Liver (tissue), 9 donors: ENCODE results near the gene ATG16L1. TPM values are rescaled to one million over a fixed set of nuclear protein-coding genes. Genes with fewer than 3 reads are reported as not detected.

Experiments
- DNase-seq: peaks from one replicate; pipeline ENCODE4 v3.0.0-alpha.2; 2017; ENCODE audit warnings: low spot score
- H3K27ac ChIP-seq, 2 donors: one replicate each; pipeline ENCODE4 v1.7.0; 2013; ENCODE audit warnings: inconsistent platforms in 2 of 2, low read length in 2 of 2, control low read depth in 1 of 2, low read depth in 1 of 2, mild to moderate bottlenecking in 1 of 2
- H3K27me3 ChIP-seq, 4 donors: one replicate each; pipeline versions ENCODE4 v1.6.1 to v1.7.0; 2013; ENCODE audit warnings: low read length in 3 of 4, inconsistent platforms in 1 of 4, mild to moderate bottlenecking in 1 of 4, moderate library complexity in 1 of 4; ENCODE audit not compliant: control insufficient read depth in 4 of 4, insufficient read depth in 4 of 4
- H3K36me3 ChIP-seq, 4 donors: one replicate each; pipeline versions ENCODE4 v1.6.1 to v1.7.0; 2013; ENCODE audit warnings: low read length in 3 of 4, mild to moderate bottlenecking in 3 of 4, low read depth in 1 of 4, moderate library complexity in 1 of 4; ENCODE audit not compliant: control insufficient read depth in 4 of 4, insufficient read depth in 3 of 4
- H3K4me1 ChIP-seq, 4 donors: one replicate each; pipeline versions ENCODE4 v1.6.1 to v1.7.0; 2013; ENCODE audit warnings: low read length in 3 of 4, mild to moderate bottlenecking in 3 of 4, moderate library complexity in 1 of 4; ENCODE audit not compliant: control insufficient read depth in 4 of 4, insufficient read depth in 4 of 4
- H3K4me3 ChIP-seq, 3 donors: one replicate each; pipeline versions ENCODE4 v1.6.1 to v1.7.0; 2013; ENCODE audit warnings: low read length in 3 of 3, control low read depth in 1 of 3, low read depth in 1 of 3, mild to moderate bottlenecking in 1 of 3
- H3K9ac ChIP-seq, 2 donors: one replicate each; pipeline ENCODE4 v1.7.0; 2013; ENCODE audit warnings: low read length in 2 of 2, mild to moderate bottlenecking in 2 of 2, moderate library complexity in 2 of 2, control low read depth in 1 of 2, low read depth in 1 of 2
- H3K9me3 ChIP-seq, 4 donors: one replicate each; pipeline versions ENCODE4 v1.6.1 to v1.7.0; 2013; ENCODE audit warnings: low read length in 3 of 4; ENCODE audit not compliant: control insufficient read depth in 4 of 4
- ATF3 ChIP-seq: IDR thresholded peaks from 2 replicates; pipeline ENCODE4 v1.6.1; 2016; ENCODE audit warnings: antibody characterized with exemption
- CTCF ChIP-seq: fragments of 150-350 bp; IDR thresholded peaks from 2 replicates; pipeline ENCODE4 v1.5.1; 2017; ENCODE audit warnings: improper control_type of control experiment, low read depth, low read length; ENCODE audit not compliant: missing input control
- GABPA ChIP-seq, 2 donors: IDR thresholded peaks in 1 of 2; conservative IDR thresholded peaks in 1 of 2; 2 replicates each; pipeline ENCODE4 v1.6.1; 2016; ENCODE audit warnings: antibody characterized with exemption in 2 of 2, mild to moderate bottlenecking in 1 of 2, moderate library complexity in 1 of 2
- HNF4A ChIP-seq, 2 donors: conservative IDR thresholded peaks; 2 replicates each; pipeline ENCODE4 v1.6.1; 2016; ENCODE audit warnings: antibody characterized with exemption in 2 of 2, mild to moderate bottlenecking in 2 of 2
- JUND ChIP-seq, 2 donors: IDR thresholded peaks; 2 replicates each; pipeline ENCODE4 v1.6.1; 2016; ENCODE audit warnings: antibody characterized with exemption in 2 of 2
- NR2F2 ChIP-seq: IDR thresholded peaks from 2 replicates; pipeline ENCODE4 v1.6.1; 2016; ENCODE audit warnings: antibody characterized with exemption
- RAD21 ChIP-seq, 2 donors: IDR thresholded peaks; 2 replicates each; pipeline ENCODE4 v1.6.1; 2016; ENCODE audit warnings: antibody characterized with exemption in 2 of 2, mild to moderate bottlenecking in 2 of 2
- REST ChIP-seq: IDR thresholded peaks from 2 replicates; pipeline ENCODE4 v1.6.1; 2016; ENCODE audit warnings: antibody characterized with exemption, mild to moderate bottlenecking
- RXRA ChIP-seq, 2 donors: IDR thresholded peaks; 2 replicates each; pipeline ENCODE4 v1.6.1; 2017 to 2018; ENCODE audit warnings: antibody characterized with exemption in 2 of 2, mild to moderate bottlenecking in 1 of 2
- SP1 ChIP-seq: IDR thresholded peaks from 2 replicates; pipeline ENCODE4 v1.6.1; 2018; ENCODE audit warnings: antibody characterized with exemption, mild to moderate bottlenecking
- TAF1 ChIP-seq: conservative IDR thresholded peaks from 2 replicates; pipeline ENCODE4 v1.6.1; 2016; ENCODE audit warnings: antibody characterized with exemption, mild to moderate bottlenecking
- ZBTB33 ChIP-seq: IDR thresholded peaks from 2 replicates; pipeline ENCODE4 v1.6.1; 2016; ENCODE audit warnings: antibody characterized with exemption
- WGBS: extraction: QIAGEN DNeasy Blood & Tissue Kit; methylation state at CpG from one replicate; pipeline ENCODE4 v1.1.7; 2013; 5-methylcytosine and 5-hydroxymethylcytosine counted together
- polyA plus RNA-seq, 2 donors: library from polyadenylated mRNA; stranded (reverse) in 1 of 2; unstranded in 1 of 2; fragments of 200-250 nt in 1 of 2; fragments of >200 nt in 1 of 2; fragmentation: Nextera tagmentation in 1 of 2; extraction: Ambion mirVana in 1 of 2; gene quantifications; one replicate each; pipeline versions ENCODE4 v1.2.1 to v1.2.3, GENCODE V29; 2013 to 2015
- total RNA-seq, 2 donors: library from RNA; depleted of rRNA; stranded (reverse); fragments of >200 nt; gene quantifications; one replicate each; pipeline ENCODE4 v1.2.3, GENCODE V29; 2014
- donor health status: healthy.
- donor health status: healthy.
- donor health status: healthy.
- donor health status: healthy.
- donor health status: healthy.

Gene ATG16L1
- total and polyA plus RNA-seq, 4 donors = 6.4 to 22.8 (median 15.7) TPM

GRCh38 chr2:233263045-233263570 is 11.6 kb downstream of the ATG16L1 start (continued):
- no peak for TF ChIP-seq ZBTB33
- TF ChIP-seq TAF1 = no peak
- TF ChIP-seq CTCF = no peak
- no peak for TF ChIP-seq ATF3
- TF ChIP-seq RXRA (IDR thresholded peaks at IDR 0.05) = no peak

GRCh38 chr2:233264667-233265066 is 13.2 kb downstream of the ATG16L1 start:
- TF ChIP-seq NR2F2 (no peak), JUND (IDR thresholded peaks at IDR 0.05) (peak in 1 of 2 donors; percentile 12), HNF4A (conservative IDR thresholded peaks at IDR 0.05) (peak; percentile 34 to 37), RAD21 (IDR thresholded peaks at IDR 0.05) (peak; percentile 8 to 16), RXRA (IDR thresholded peaks at IDR 0.05) (peak; percentile 10 to 38), GABPA (IDR thresholded peaks at IDR 0.05 in 1 of 2, conservative IDR thresholded peaks at IDR 0.05 in 1 of 2) (no peak)

GRCh38 chr2:233265899-233266431 is 14.5 kb downstream of the ATG16L1 start:
- Histone ChIP-seq H3K27ac (no peak overlapping the region), H3K36me3 (peaks cover 4 to 62% (median 54%) of the 10 kb centered on the region in 4 donors), H3K4me1 (peaks cover 0 to 12% (median 0%) of the 10 kb centered on the region in 4 donors), H3K9ac (no peak overlapping the region), H3K4me3 (no peak overlapping the region), H3K27me3 (no peaks in the 10 kb centered on the region), H3K9me3 (no peaks in the 10 kb centered on the region)
- 90% methylated on average over 10 of the region's 10 CpGs for WGBS
- no peak for DNase-seq
- TF ChIP-seq SP1 (peak; percentile 8), CTCF (no peak), REST (no peak), HNF4A (conservative IDR thresholded peaks at IDR 0.05) (peak; percentile 43 to 46)

More at GRCh38 chr2:233264667-233265066, 13.2 kb downstream of the ATG16L1 start:
- H3K9ac ChIP-seq = no peak overlapping the region
- DNase-seq = no peak
- no peaks in the 10 kb centered on the region for H3K9me3 ChIP-seq
- H3K4me1 ChIP-seq = peaks cover 0 to 10% (median 0%) of the 10 kb centered on the region in 4 donors
- peaks cover 6 to 68% (median 63%) of the 10 kb centered on the region in 4 donors for H3K36me3 ChIP-seq
- no peaks in the 10 kb centered on the region for H3K27me3 ChIP-seq
- 62% methylated on average over 8 of the region's 8 CpGs for WGBS
- no peak overlapping the region for H3K4me3 ChIP-seq
- H3K27ac ChIP-seq = peak overlapping the region; percentile 10 to 51
